Mesenchymal stem cell (in vitro differentiated cells and primary cell): ENCODE results near the gene MYF5.

Experiments used
- DNase-seq: peaks from one replicate; pipeline ENCODE4 v3.0.0-alpha.2; 2013
- H2AFZ ChIP-seq: one replicate; pipeline ENCODE4 v1.6.1; 2013; ENCODE audit warnings: low read depth, mild to moderate bottlenecking, control low read depth, inconsistent platforms, low read length, moderate library complexity
- H2AK5ac ChIP-seq: 2 replicates; pipeline ENCODE4 v1.6.1; 2013; ENCODE audit warnings: low read length, moderate library complexity, mild to moderate bottlenecking, inconsistent platforms; ENCODE audit not compliant: severe bottlenecking
- H2BK120ac ChIP-seq: one replicate; pipeline ENCODE4 v1.6.1; 2013; ENCODE audit warnings: low read depth, mild to moderate bottlenecking, inconsistent platforms, low read length, moderate library complexity
- H2BK12ac ChIP-seq, 2 experiments: one replicate each; pipeline ENCODE4 v1.6.1; 2013; ENCODE audit warnings: inconsistent platforms in 2 of 2, low read length in 2 of 2, mild to moderate bottlenecking in 2 of 2, moderate library complexity in 2 of 2, control low read depth in 1 of 2
- H2BK15ac ChIP-seq: one replicate; pipeline ENCODE4 v1.6.1; 2013; ENCODE audit warnings: mild to moderate bottlenecking, low read depth, inconsistent platforms; ENCODE audit not compliant: poor library complexity, severe bottlenecking
- H2BK5ac ChIP-seq: 2 replicates; pipeline ENCODE4 v1.6.1; 2013; ENCODE audit warnings: low read depth, mild to moderate bottlenecking, low read length, control low read depth, inconsistent platforms; ENCODE audit not compliant: poor library complexity, severe bottlenecking
- H3K14ac ChIP-seq, 2 experiments: one replicate each; pipeline ENCODE4 v1.6.1; 2013; ENCODE audit warnings: inconsistent platforms in 2 of 2, low read length in 2 of 2, control low read depth in 1 of 2, mild to moderate bottlenecking in 1 of 2, moderate library complexity in 1 of 2
- H3K18ac ChIP-seq, 2 experiments: one replicate each; pipeline ENCODE4 v1.6.1; 2013; ENCODE audit warnings: inconsistent platforms in 2 of 2, low read length in 2 of 2, control low read depth in 1 of 2, low read depth in 1 of 2, mild to moderate bottlenecking in 1 of 2
- H3K23ac ChIP-seq, 2 experiments: one replicate each; pipeline ENCODE4 v1.6.1; 2013; ENCODE audit warnings: inconsistent platforms in 2 of 2, low read length in 2 of 2, mild to moderate bottlenecking in 2 of 2, moderate library complexity in 2 of 2, control low read depth in 1 of 2
- H3K27ac ChIP-seq: 2 replicates; pipeline ENCODE4 v1.5.1; 2013; ENCODE audit warnings: mild to moderate bottlenecking, moderate library complexity, low read length, control low read depth, inconsistent platforms; ENCODE audit not compliant: poor library complexity, severe bottlenecking
- H3K27me3 ChIP-seq, 2 experiments: 2 replicates each; pipeline versions ENCODE4 v1.6.1 to v1.7.0; 2013; ENCODE audit warnings: low read length in 2 of 2, mild to moderate bottlenecking in 2 of 2, moderate library complexity in 2 of 2, control low read depth in 1 of 2, inconsistent platforms in 1 of 2; ENCODE audit not compliant: control insufficient read depth in 1 of 2, insufficient read depth in 1 of 2
- H3K36me3 ChIP-seq, 2 experiments: 2 replicates each; pipeline versions ENCODE4 v1.6.1 to v1.7.0; 2013; ENCODE audit warnings: low read length in 2 of 2, control low read depth in 1 of 2, inconsistent platforms in 1 of 2, low read depth in 1 of 2, mild to moderate bottlenecking in 1 of 2; ENCODE audit not compliant: insufficient read depth in 2 of 2, control insufficient read depth in 1 of 2
- H3K4ac ChIP-seq, 2 experiments: one replicate each; pipeline ENCODE4 v1.6.1; 2013; ENCODE audit warnings: inconsistent platforms in 2 of 2, low read length in 2 of 2, mild to moderate bottlenecking in 2 of 2, moderate library complexity in 2 of 2, control low read depth in 1 of 2, low read depth in 1 of 2
- H3K4me1 ChIP-seq: 2 replicates; pipeline ENCODE4 v1.6.1; 2013; ENCODE audit warnings: low read depth, low read length, control low read depth; ENCODE audit not compliant: control insufficient read depth, insufficient read depth
- H3K4me2 ChIP-seq: 2 replicates; pipeline ENCODE4 v1.6.1; 2013; ENCODE audit warnings: low read length, mild to moderate bottlenecking, inconsistent platforms; ENCODE audit not compliant: poor library complexity, severe bottlenecking
- H3K4me3 ChIP-seq, 2 experiments: 2 replicates each; pipeline versions ENCODE4 v1.5.1 to v1.7.0; 2013; ENCODE audit warnings: low read length in 2 of 2, mild to moderate bottlenecking in 2 of 2, control low read depth in 1 of 2, low read depth in 1 of 2; ENCODE audit not compliant: insufficient read depth in 1 of 2
- H3K79me1 ChIP-seq: replicated peaks from 2 replicates; pipeline ENCODE4 v1.6.1; 2013; ENCODE audit warnings: mild to moderate bottlenecking, control low read depth, low read length, inconsistent platforms; ENCODE audit not compliant: poor library complexity, severe bottlenecking
- H3K9ac ChIP-seq: 2 replicates; pipeline ENCODE4 v1.7.0; 2013; ENCODE audit warnings: mild to moderate bottlenecking, low read length, moderate library complexity
- H3K9me3 ChIP-seq: 2 replicates; pipeline ENCODE4 v1.7.0; 2013; ENCODE audit warnings: mild to moderate bottlenecking, low read length; ENCODE audit not compliant: control insufficient read depth
- H4K8ac ChIP-seq: one replicate; pipeline ENCODE4 v1.6.1; 2013; ENCODE audit warnings: inconsistent platforms, mild to moderate bottlenecking, low read length, moderate library complexity
- H4K91ac ChIP-seq: one replicate; pipeline ENCODE4 v1.6.1; 2013; ENCODE audit warnings: mild to moderate bottlenecking, low read length, inconsistent platforms
- WGBS: methylation state at CpG from one replicate; pipeline ENCODE4 v1.1.7; 2013; ENCODE audit warnings: mixed read lengths; 5-methylcytosine and 5-hydroxymethylcytosine counted together

The MYF5 gene

GRCh38 chr12:80677994-80678393 is 38.7 kb upstream of the MYF5 start:
- H2AFZ ChIP-seq: no peak overlapping the region
- no peak overlapping the region for H4K91ac ChIP-seq
- H3K18ac ChIP-seq: no peak overlapping the region
- H3K79me1 ChIP-seq: no peaks in the 10 kb centered on the region
- no peaks in the 10 kb centered on the region for H3K36me3 ChIP-seq
- no peak overlapping the region for H3K27ac ChIP-seq
- H2BK5ac ChIP-seq: no peak overlapping the region
- no peak for DNase-seq
- H3K23ac ChIP-seq: no peak overlapping the region
- H3K4me2 ChIP-seq: no peak overlapping the region
- H3K27me3 ChIP-seq: no peaks in the 10 kb centered on the region
- H3K4ac ChIP-seq: no peak overlapping the region
- no peak overlapping the region for H2BK120ac ChIP-seq
- H4K8ac ChIP-seq: no peak overlapping the region
- no peak overlapping the region for H2BK12ac ChIP-seq
- no peak overlapping the region for H2BK15ac ChIP-seq
- H3K14ac ChIP-seq: no peak overlapping the region
- H3K9ac ChIP-seq: no peak overlapping the region
- no CpG with 5 or more reads among the region's 1 CpG for WGBS
- no peak overlapping the region for H2AK5ac ChIP-seq
- no peaks in the 10 kb centered on the region for H3K9me3 ChIP-seq
- H3K4me1 ChIP-seq: no peaks in the 10 kb centered on the region
- no peak overlapping the region for H3K4me3 ChIP-seq

GRCh38 chr12:80679346-80680131 is 37.2 kb upstream of the MYF5 start:
- WGBS: 100% methylated on average over 3 of the region's 3 CpGs
- no peak overlapping the region for H3K27ac ChIP-seq

DNA sequence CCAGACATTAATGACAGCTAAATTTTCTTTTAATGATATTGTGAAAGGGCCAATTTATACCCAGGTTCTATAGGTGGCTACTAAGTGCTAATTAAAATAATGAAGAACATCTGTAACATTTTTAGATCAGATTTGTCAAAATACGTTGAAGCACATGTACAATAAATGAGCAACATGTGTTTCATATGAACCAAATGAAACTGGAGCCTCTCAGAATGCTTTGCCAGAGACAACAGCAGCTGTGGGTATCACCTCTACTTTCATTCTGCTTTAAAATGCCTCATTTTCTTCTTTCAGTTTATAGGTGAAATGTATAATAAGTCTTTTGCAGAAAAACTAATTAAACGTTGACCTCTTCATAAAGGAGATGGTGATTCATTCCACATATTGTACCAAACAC is 35.4 kb upstream of the MYF5 start:
- H2AK5ac ChIP-seq: no peak overlapping the region
- no peak overlapping the region for H3K18ac ChIP-seq
- no peak overlapping the region for H2BK5ac ChIP-seq
- 100% methylated on average over 1 of the region's 2 CpGs for WGBS
- H3K4me3 ChIP-seq: no peak overlapping the region
- no peak overlapping the region for H3K4ac ChIP-seq
- no peak for DNase-seq
- no peaks in the 10 kb centered on the region for H3K27me3 ChIP-seq
- H3K4me2 ChIP-seq: no peak overlapping the region
- H3K9ac ChIP-seq: no peak overlapping the region
- H2BK120ac ChIP-seq: no peak overlapping the region
- H2BK15ac ChIP-seq: no peak overlapping the region
- H4K91ac ChIP-seq: no peak overlapping the region
- H3K27ac ChIP-seq: no peak overlapping the region
- no peak overlapping the region for H3K23ac ChIP-seq
- H3K14ac ChIP-seq: no peak overlapping the region
- H3K36me3 ChIP-seq: no peaks in the 10 kb centered on the region
- no peak overlapping the region for H2AFZ ChIP-seq
- H3K79me1 ChIP-seq: no peaks in the 10 kb centered on the region
- no peaks in the 10 kb centered on the region for H3K4me1 ChIP-seq
- no peak overlapping the region for H2BK12ac ChIP-seq
- no peak overlapping the region for H4K8ac ChIP-seq
- H3K9me3 ChIP-seq: no peaks in the 10 kb centered on the region

More at GRCh38 chr12:80679346-80680131, 37.2 kb upstream of the MYF5 start:
- Histone ChIP-seq H3K36me3 (no peaks in the 10 kb centered on the region), H4K8ac (no peak overlapping the region), H3K9me3 (no peaks in the 10 kb centered on the region), H3K4ac (no peak overlapping the region), H2AK5ac (no peak overlapping the region), H2BK15ac (no peak overlapping the region), H3K4me3 (no peak overlapping the region), H4K91ac (no peak overlapping the region), H3K9ac (no peak overlapping the region), H2AFZ (no peak overlapping the region), H2BK12ac (no peak overlapping the region), H3K23ac (no peak overlapping the region), H3K18ac (no peak overlapping the region), H3K14ac (no peak overlapping the region), H2BK5ac (no peak overlapping the region), H3K4me2 (no peak overlapping the region), H3K4me1 (no peaks in the 10 kb centered on the region), H3K27me3 (no peaks in the 10 kb centered on the region), H2BK120ac (no peak overlapping the region), H3K79me1 (no peaks in the 10 kb centered on the region)
- no peak for DNase-seq

GRCh38 chr12:80681786-80682185 is 34.9 kb upstream of the MYF5 start:
- no peak overlapping the region for H2AK5ac ChIP-seq
- H3K4me2 ChIP-seq: no peak overlapping the region
- H2BK5ac ChIP-seq: no peak overlapping the region
- no peak overlapping the region for H3K18ac ChIP-seq
- 91% methylated on average over 3 of the region's 3 CpGs for WGBS
- H2AFZ ChIP-seq: no peak overlapping the region
- H4K91ac ChIP-seq: no peak overlapping the region
- no peaks in the 10 kb centered on the region for H3K36me3 ChIP-seq
- no peak overlapping the region for H3K9ac ChIP-seq
- H3K23ac ChIP-seq: no peak overlapping the region
- no peaks in the 10 kb centered on the region for H3K27me3 ChIP-seq
- H3K14ac ChIP-seq: no peak overlapping the region
- no peak overlapping the region for H2BK15ac ChIP-seq
- H3K9me3 ChIP-seq: no peaks in the 10 kb centered on the region
- H3K27ac ChIP-seq: no peak overlapping the region
- H2BK12ac ChIP-seq: no peak overlapping the region
- no peak overlapping the region for H3K4me3 ChIP-seq
- no peak for DNase-seq
- H2BK120ac ChIP-seq: no peak overlapping the region
- H3K4me1 ChIP-seq: no peaks in the 10 kb centered on the region
- H3K4ac ChIP-seq: no peak overlapping the region
- H3K79me1 ChIP-seq: no peaks in the 10 kb centered on the region
- H4K8ac ChIP-seq: no peak overlapping the region
